Fibroblast of mammary gland (primary cell): ENCODE measurements around the gene OR4N5.
"Not testable (repeated sequence)": the region's sequence is repeated elsewhere in the genome, so short reads cannot be mapped to it uniquely, and the experiment has no call there.

Experiments
- DNase-seq: peaks from one replicate; pipeline ENCODE4 v3.0.0-alpha.2; 2010; ENCODE audit warnings: low read depth
- H3K4me3 ChIP-seq: 2 replicates; pipeline ENCODE4 v1.5.1; 2011; ENCODE audit warnings: low read depth, mild to moderate bottlenecking, low read length, moderate library complexity; ENCODE audit not compliant: control insufficient read depth
- CTCF ChIP-seq: conservative IDR thresholded peaks from 2 replicates; pipeline ENCODE4 v1.5.1; 2011; ENCODE audit warnings: low read depth, low read length, inconsistent platforms; ENCODE audit not compliant: control insufficient read depth, insufficient read depth

Gene OR4N5, protein sequence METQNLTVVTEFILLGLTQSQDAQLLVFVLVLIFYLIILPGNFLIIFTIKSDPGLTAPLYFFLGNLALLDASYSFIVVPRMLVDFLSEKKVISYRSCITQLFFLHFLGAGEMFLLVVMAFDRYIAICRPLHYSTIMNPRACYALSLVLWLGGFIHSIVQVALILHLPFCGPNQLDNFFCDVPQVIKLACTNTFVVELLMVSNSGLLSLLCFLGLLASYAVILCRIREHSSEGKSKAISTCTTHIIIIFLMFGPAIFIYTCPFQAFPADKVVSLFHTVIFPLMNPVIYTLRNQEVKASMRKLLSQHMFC

DNA sequence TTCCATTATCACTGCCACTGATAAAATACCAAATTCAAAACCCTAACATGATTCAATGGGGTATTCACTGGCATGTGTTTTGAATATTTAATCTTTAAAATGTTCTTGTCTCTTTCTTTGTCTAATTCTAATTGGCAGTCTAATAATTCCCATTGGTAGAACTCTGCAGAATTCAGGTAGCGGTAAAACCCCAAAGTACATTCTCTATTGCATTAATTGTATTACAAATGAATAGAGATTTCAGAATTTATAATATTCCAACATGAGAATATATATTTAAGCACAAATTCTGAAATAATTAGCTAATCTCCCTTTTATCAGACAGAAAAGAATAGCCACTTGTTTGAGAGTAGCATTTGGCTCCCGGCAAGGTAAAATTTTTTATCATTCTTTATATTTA is at the start of gene OR4N5:
TSS of gene OR4N5 (plus strand) at position 301 of the 400 bp plus-strand sequence. CDS start 4,916 bp downstream, outside the sequence.
- no peak within 1 kb of the TSS for H3K4me3 ChIP-seq
- DNase-seq, result no peak
- no peak for TF ChIP-seq CTCF

DNA sequence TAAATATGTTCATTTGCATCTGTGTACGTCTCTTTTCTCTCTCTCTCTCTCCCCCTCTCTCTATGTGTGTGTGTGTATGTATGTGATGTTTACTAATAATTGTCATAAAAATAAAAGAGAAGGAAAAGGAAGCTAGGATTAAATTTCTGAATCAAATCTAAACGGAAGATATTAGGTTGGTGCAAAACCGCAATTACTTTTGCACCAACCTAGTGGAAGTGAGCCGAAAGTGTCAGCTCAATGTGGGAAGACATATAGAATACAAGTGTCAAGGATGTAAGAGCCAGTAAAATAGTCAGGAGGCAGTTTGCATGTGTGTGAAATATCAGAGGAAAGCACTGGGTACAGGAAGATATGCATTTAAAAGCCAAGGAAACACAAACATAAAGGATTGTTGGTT is 46.6 kb upstream of the OR4N5 start:
- H3K4me3 ChIP-seq, result no peak overlapping the region
- no peak for DNase-seq
- no peak for TF ChIP-seq CTCF

- no peak overlapping the region for H3K4me3 ChIP-seq
- no peak for TF ChIP-seq CTCF
These were observed 45.2 kb upstream of the OR4N5 start for GRCh38 chr14:20093442-20093841.

DNA sequence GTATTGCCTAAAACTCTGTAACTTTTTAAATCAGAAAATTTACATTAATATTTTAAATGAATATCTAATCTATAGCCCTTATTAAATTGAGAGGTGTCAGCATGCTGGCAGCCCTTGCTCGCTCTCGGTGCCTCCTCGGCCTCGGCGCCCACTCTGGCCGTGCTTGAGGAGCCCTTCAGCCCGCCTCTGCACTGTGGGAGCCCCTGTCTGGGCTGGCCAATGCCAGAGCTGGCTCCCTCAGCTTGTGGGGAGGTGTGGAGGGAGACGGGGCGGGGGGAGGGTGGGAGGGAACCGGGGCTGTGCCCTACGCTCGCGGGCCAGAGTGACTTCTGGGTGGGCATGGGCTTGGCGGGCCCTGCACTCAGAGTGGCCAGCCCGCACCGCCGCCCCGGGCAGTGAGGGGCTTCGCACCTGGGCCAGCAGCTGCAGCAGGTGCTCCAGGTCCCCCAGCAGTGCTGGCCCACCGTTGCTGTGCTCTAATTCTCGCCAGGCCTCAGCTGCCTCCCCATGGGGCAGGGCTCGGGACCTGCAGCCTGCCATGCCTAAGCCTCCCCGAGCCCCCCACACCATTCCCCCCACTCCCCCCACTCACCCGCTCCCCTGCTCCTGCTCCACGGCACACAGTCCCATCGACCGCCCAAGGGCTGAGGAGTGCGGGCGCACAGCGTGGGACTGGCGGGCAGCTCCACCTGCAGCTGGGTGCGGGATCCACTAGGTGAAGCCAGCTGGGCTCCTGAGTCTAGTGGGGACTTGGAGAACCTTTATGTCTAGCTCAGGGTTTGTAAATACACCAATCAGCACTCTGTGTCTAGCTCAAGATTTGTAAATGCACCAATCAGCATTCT is 39.5 kb upstream of the OR4N5 start:
- not testable (repeated sequence) for DNase-seq

More at GRCh38 chr14:20093442-20093841, 45.2 kb upstream of the OR4N5 start:
- DNase-seq, result no peak

GRCh38 chr14:20110438-20110837 is 28.2 kb upstream of the OR4N5 start, which contains the start of gene OR4K17:
Gene OR4K17, plus strand, starts transcription at chr14:20110739. Its CDS starts 6,761 bp downstream, at chr14:20117500.
- H3K4me3 ChIP-seq, result no peak within 1 kb of the TSS
- TF ChIP-seq CTCF, result no peak
- DNase-seq, result no peak

More for the DNA sequence above, 39.5 kb upstream of the OR4N5 start:
- H3K4me3 ChIP-seq, result not testable (repeated sequence)

DNA sequence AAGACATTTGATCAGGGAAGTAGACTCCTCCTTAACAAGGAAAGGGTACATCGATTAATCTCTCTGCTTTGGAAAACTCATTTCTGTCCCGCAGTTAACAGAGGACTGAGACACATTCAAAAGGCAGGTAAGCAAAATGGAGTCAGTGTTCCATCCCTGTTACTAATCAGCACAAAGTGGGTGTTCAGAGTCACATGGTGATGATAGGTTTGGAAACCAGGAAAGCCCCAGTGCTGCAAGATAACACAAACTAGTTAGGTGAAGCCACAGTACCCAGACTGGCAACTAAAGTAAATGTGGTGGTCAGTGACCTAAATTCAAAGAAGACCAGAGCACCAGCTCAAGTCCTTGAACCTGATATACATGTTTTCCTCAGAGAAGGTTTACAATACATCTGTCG is 26.3 kb upstream of the OR4N5 start:
- H3K4me3 ChIP-seq, result no peak overlapping the region
- TF ChIP-seq CTCF, result no peak
- DNase-seq, result no peak

DNA sequence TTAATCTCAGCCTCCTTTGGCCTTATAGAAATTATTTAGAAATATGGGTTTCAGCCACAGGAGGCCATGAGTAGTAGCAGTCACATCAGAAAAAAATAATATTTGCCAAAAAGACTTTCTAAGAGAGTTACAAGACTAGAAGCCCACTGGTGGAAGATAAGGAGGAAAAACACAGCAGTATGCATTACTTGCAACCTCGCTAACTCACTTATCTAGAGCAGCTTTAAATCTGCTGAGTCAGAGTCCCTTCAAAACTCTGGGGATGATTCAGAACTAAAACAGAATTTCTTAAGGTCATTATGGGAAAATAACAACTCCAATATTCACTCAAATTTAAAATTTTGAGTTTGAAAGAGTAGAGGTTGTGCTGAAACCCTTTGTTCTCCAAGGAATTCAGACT is 21.9 kb upstream of the OR4N5 start:
- H3K4me3 ChIP-seq, result no peak overlapping the region
- DNase-seq, result no peak
- TF ChIP-seq CTCF, result no peak
